ENCODE data around the gene RCOR2. TPM values are rescaled to one million over a fixed set of nuclear protein-coding genes. Genes with fewer than 3 reads are reported as not detected.

Gene RCOR2
- total and polyA plus RNA-seq, 2 donors (not counting 1 experiment from before 2014, with no cell fraction given): not detected

GRCh38 chr11:63945477-63946163, 28.7 kb upstream of the RCOR2 start:
- H3K4me3 ChIP-seq (ENCODE audit: control extremely low read depth in 1 of 5, extremely low read depth in 1 of 5, insufficient read depth in 1 of 5, low read depth in 2 of 5, low read length in 4 of 5): no peak overlapping the region
- ATAC-seq (ENCODE audit: low read depth): peak; percentile 63
- no peak overlapping the region for H3K27ac ChIP-seq (ENCODE audit: low read length in 2 of 2)
- WGBS (ENCODE audit: insufficient coverage): 78% methylated on average over 12 of the region's 14 CpGs
- DNase-seq: peak; percentile 63
- H3K27ac Mint-ChIP-seq: peak overlapping the region; percentile 15
- no peak overlapping the region for H3K4me3 Mint-ChIP-seq
- H3K4me1 Mint-ChIP-seq: peaks cover 20% of the 10 kb centered on the region
- H3K4me1 ChIP-seq (ENCODE audit: control insufficient read depth in 2 of 2, insufficient read depth in 2 of 2, low read length in 2 of 2): peaks cover 12 to 14% of the 10 kb centered on the region in 2 donors
- H3K27me3 ChIP-seq (replicated peaks in 1 of 4; ENCODE audit: control extremely low read depth in 1 of 4, control insufficient read depth in 3 of 4, insufficient read depth in 4 of 4, low read length in 3 of 4): no peaks in the 10 kb centered on the region
- no peak overlapping the region for H2AFZ ChIP-seq (ENCODE audit: insufficient read depth, low read depth, low read length, poor library complexity, severe bottlenecking)
- CTCF ChIA-PET: interaction anchor here (0.6 to 11.7 kb wide), 24 partner anchors 10 to 466 kb away, joined by 3 to 254 read pairs (median 4); partner anchors contain the start of genes MARK2 and ZFTA
- intact Hi-C loops (cut with micrococcal nuclease): loop anchor here (1.0 kb wide), 1 partner anchor 108 kb away; no protein-coding TSS in a partner anchor
- POLR2A ChIA-PET: interaction anchor here (0.6 to 1.8 kb wide), 2 partner anchors 66 to 107 kb away, joined by 4 to 11 read pairs; partner anchors contain the start of gene MARK2
- peaks cover 3 to 16% of the 10 kb centered on the region in 2 experiments for H3K36me3 ChIP-seq (replicated peaks in 1 of 2; ENCODE audit: control extremely low read depth in 1 of 2, control insufficient read depth in 1 of 2, extremely low read depth in 1 of 2, insufficient read depth in 2 of 2, low read length in 1 of 2)
- no peaks in the 10 kb centered on the region for H3K27me3 Mint-ChIP-seq
- no peak for TF ChIP-seq EZH2 (IDR thresholded peaks at IDR 0.05; ENCODE audit: borderline replicate concordance, insufficient read depth, low read depth, low read length, poor library complexity, severe bottlenecking)
- peak; percentile 61 for TF ChIP-seq CTCF (IDR thresholded peaks at IDR 0.05)
- H4K20me1 ChIP-seq (ENCODE audit: control insufficient read depth, insufficient read depth, low read length, poor library complexity, severe bottlenecking): peaks cover 25% of the 10 kb centered on the region
- no peak overlapping the region for H3K9ac ChIP-seq (ENCODE audit: low read length)
- no peak overlapping the region for H3K4me2 ChIP-seq (replicated peaks; ENCODE audit: low read depth, low read length, poor library complexity, severe bottlenecking)
- H3K79me2 ChIP-seq (ENCODE audit: control insufficient read depth, insufficient read depth, low read length): peaks cover 58% of the 10 kb centered on the region
- H3K9me3 Mint-ChIP-seq (ENCODE audit: insufficient read depth): no peaks in the 10 kb centered on the region
- no peaks in the 10 kb centered on the region for H3K9me3 ChIP-seq (ENCODE audit: control extremely low read depth in 1 of 3, control insufficient read depth in 2 of 3, insufficient read depth in 1 of 3, low read length in 2 of 3)

- H2AFZ ChIP-seq (ENCODE audit: insufficient read depth, low read depth, low read length, poor library complexity, severe bottlenecking): no peak overlapping the region
- peaks cover 3 to 16% of the 10 kb centered on the region in 2 experiments for H3K36me3 ChIP-seq (replicated peaks in 1 of 2; ENCODE audit: control extremely low read depth in 1 of 2, control insufficient read depth in 1 of 2, extremely low read depth in 1 of 2, insufficient read depth in 2 of 2, low read length in 1 of 2)
- H3K4me3 ChIP-seq (ENCODE audit: control extremely low read depth in 1 of 5, extremely low read depth in 1 of 5, insufficient read depth in 1 of 5, low read depth in 2 of 5, low read length in 4 of 5): no peak overlapping the region
- H3K9me3 Mint-ChIP-seq (ENCODE audit: insufficient read depth): no peaks in the 10 kb centered on the region
- POLR2A ChIA-PET: interaction anchor here (1.8 kb wide), 1 partner anchor 107 kb away, joined by 11 read pairs; the partner anchor contains the start of gene MARK2
- no peak overlapping the region for H3K27ac ChIP-seq (ENCODE audit: low read length in 2 of 2)
- peaks cover 60% of the 10 kb centered on the region for H3K79me2 ChIP-seq (ENCODE audit: control insufficient read depth, insufficient read depth, low read length)
- 93% methylated on average over 8 of the region's 8 CpGs for WGBS (ENCODE audit: insufficient coverage)
- H3K9me3 ChIP-seq (ENCODE audit: control extremely low read depth in 1 of 3, control insufficient read depth in 2 of 3, insufficient read depth in 1 of 3, low read length in 2 of 3): no peaks in the 10 kb centered on the region
- no peak overlapping the region for H3K4me3 Mint-ChIP-seq
- DNase-seq (no peak), ATAC-seq (ENCODE audit: low read depth) (no peak)
- no peaks in the 10 kb centered on the region for H3K27me3 Mint-ChIP-seq
- intact Hi-C loops (cut with micrococcal nuclease): no loop called here
- no peak overlapping the region for H3K27ac Mint-ChIP-seq
- CTCF ChIA-PET: interaction anchor here (0.7 to 11.7 kb wide), 11 partner anchors 8 to 177 kb away, joined by 3 to 254 read pairs (median 5); partner anchors contain the start of genes MARK2 and ZFTA
- H3K4me2 ChIP-seq (replicated peaks; ENCODE audit: low read depth, low read length, poor library complexity, severe bottlenecking): no peak overlapping the region
- no peak for TF ChIP-seq CTCF (IDR thresholded peaks at IDR 0.05)
- TF ChIP-seq EZH2 (IDR thresholded peaks at IDR 0.05; ENCODE audit: borderline replicate concordance, insufficient read depth, low read depth, low read length, poor library complexity, severe bottlenecking): no peak
- H3K27me3 ChIP-seq (replicated peaks in 1 of 4; ENCODE audit: control extremely low read depth in 1 of 4, control insufficient read depth in 3 of 4, insufficient read depth in 4 of 4, low read length in 3 of 4): no peaks in the 10 kb centered on the region
- peaks cover 18 to 20% of the 10 kb centered on the region in 2 donors for H3K4me1 ChIP-seq (ENCODE audit: control insufficient read depth in 2 of 2, insufficient read depth in 2 of 2, low read length in 2 of 2)
- peaks cover 25% of the 10 kb centered on the region for H3K4me1 Mint-ChIP-seq
- no peak overlapping the region for H3K9ac ChIP-seq (ENCODE audit: low read length)
- H4K20me1 ChIP-seq (ENCODE audit: control insufficient read depth, insufficient read depth, low read length, poor library complexity, severe bottlenecking): peaks cover 25% of the 10 kb centered on the region
Measured at GRCh38 chr11:63944987-63945386, 28.0 kb upstream of the RCOR2 start.
